ENCODE data around the gene EPS8L1.

DNA sequence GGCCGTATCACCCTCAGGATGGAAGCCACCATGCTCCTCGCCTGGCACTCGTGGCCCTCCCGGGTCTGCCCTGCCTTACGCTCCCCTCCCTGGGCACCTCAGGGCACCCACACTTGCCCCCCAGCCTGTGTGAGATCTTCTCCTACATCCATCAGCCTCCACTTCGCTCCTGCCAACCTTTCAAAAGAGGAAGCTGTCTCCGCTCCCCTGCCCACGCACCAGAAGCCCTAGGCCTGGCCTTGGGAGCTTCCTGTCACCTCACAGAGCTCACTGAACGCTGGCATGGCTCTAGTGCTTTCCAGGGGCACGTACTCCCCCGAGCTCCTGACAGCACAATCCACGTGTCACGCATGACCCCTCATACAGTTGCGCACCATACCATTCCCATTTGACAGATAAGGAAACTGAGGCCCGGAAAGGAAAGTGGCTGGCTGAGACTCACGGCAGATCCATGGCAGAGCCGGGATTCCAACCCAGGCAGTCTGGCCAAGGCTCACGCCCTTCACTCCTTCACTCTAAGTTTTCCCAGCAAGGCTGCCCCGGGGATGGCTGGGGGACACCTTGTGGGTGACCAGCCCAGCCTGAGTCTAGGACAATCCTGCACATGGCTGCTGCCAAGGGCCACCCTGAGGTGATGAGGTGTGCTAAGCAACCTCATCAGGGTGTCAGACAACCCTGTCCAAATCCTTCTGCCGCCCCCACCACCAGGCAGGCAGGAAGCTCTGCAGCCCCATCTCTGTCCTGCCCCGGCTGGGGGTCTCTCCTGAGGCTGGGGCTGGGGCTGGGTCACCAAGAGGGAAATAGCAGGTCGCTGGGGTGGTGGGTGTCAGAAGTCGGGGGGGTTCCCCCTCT is 22.4 kb downstream of the EPS8L1 start:
- TF ChIP-seq, protein P1, sequence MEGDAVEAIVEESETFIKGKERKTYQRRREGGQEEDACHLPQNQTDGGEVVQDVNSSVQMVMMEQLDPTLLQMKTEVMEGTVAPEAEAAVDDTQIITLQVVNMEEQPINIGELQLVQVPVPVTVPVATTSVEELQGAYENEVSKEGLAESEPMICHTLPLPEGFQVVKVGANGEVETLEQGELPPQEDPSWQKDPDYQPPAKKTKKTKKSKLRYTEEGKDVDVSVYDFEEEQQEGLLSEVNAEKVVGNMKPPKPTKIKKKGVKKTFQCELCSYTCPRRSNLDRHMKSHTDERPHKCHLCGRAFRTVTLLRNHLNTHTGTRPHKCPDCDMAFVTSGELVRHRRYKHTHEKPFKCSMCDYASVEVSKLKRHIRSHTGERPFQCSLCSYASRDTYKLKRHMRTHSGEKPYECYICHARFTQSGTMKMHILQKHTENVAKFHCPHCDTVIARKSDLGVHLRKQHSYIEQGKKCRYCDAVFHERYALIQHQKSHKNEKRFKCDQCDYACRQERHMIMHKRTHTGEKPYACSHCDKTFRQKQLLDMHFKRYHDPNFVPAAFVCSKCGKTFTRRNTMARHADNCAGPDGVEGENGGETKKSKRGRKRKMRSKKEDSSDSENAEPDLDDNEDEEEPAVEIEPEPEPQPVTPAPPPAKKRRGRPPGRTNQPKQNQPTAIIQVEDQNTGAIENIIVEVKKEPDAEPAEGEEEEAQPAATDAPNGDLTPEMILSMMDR (IDR thresholded peaks at IDR 0.05) = no peak
- TF ChIP-seq CHD2 (IDR thresholded peaks at IDR 0.05; ENCODE audit: low read length, partially characterized antibody) (no peak), FOSL2 (IDR thresholded peaks at IDR 0.05; ENCODE audit: borderline replicate concordance, low read depth) (no peak), EP300 (IDR thresholded peaks at IDR 0.05; ENCODE audit: borderline replicate concordance in 1 of 2, low read depth in 1 of 2, low read length in 1 of 2) (no peak), YY1 (IDR thresholded peaks at IDR 0.05; ENCODE audit: low read depth) (no peak), NRF1 (IDR thresholded peaks at IDR 0.05; ENCODE audit: low read depth, low read length) (no peak)
- TF ChIP-seq, protein P2, sequence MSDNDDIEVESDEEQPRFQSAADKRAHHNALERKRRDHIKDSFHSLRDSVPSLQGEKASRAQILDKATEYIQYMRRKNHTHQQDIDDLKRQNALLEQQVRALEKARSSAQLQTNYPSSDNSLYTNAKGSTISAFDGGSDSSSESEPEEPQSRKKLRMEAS (IDR thresholded peaks at IDR 0.05; ENCODE audit: low read depth) = no peak
- TF ChIP-seq, protein P3, sequence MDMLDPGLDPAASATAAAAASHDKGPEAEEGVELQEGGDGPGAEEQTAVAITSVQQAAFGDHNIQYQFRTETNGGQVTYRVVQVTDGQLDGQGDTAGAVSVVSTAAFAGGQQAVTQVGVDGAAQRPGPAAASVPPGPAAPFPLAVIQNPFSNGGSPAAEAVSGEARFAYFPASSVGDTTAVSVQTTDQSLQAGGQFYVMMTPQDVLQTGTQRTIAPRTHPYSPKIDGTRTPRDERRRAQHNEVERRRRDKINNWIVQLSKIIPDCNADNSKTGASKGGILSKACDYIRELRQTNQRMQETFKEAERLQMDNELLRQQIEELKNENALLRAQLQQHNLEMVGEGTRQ (IDR thresholded peaks at IDR 0.05; ENCODE audit: borderline replicate concordance, low read depth, low read length) = no peak
